ENCODE results near the gene ASF1A. TPM values are rescaled to one million over a fixed set of nuclear protein-coding genes. Genes with fewer than 3 reads are reported as not detected.

ASF1A gene
- polyA plus RNA-seq, 1 donor from 2014 or later: 65.6 TPM

GRCh38 chr6:118877806-118878205 lies 16.1 kb upstream of the ASF1A start:
- Histone ChIP-seq H3K4me2 (ENCODE audit: low read length) (no peak overlapping the region), H3K79me2 (replicated peaks; ENCODE audit: insufficient read depth, low read length) (no peaks in the 10 kb centered on the region), H3K36me3 (ENCODE audit: insufficient read depth, low read length) (no peaks in the 10 kb centered on the region), H4K20me1 (ENCODE audit: insufficient read depth) (no peaks in the 10 kb centered on the region), H3K9me2 (ENCODE audit: insufficient read depth, low read length) (no peaks in the 10 kb centered on the region), H3K9me3 (ENCODE audit: low read length) (no peaks in the 10 kb centered on the region), H3K27me3 (ENCODE audit: insufficient read depth, low read depth, low read length) (no peaks in the 10 kb centered on the region), H3K9ac (ENCODE audit: low read length) (no peak overlapping the region), H3F3A (ENCODE audit: insufficient read depth, low read length, poor library complexity, severe bottlenecking) (no peaks in the 10 kb centered on the region), H3K4me3 (ENCODE audit: low read length) (no peak overlapping the region), H2AFZ (ENCODE audit: low read depth, low read length) (no peak overlapping the region), H3K27ac (ENCODE audit: low read length) (no peak overlapping the region)
- TF ChIP-seq REST (IDR thresholded peaks at IDR 0.05; ENCODE audit: borderline replicate concordance) (no peak), EZH2 (IDR thresholded peaks at IDR 0.05; ENCODE audit: borderline replicate concordance, insufficient read depth, low read length, poor library complexity, severe bottlenecking) (no peak), MXI1 (conservative IDR thresholded peaks at IDR 0.05; ENCODE audit: poor library complexity, severe bottlenecking) (no peak), TAF1 (IDR thresholded peaks at IDR 0.05; ENCODE audit: low read depth) (no peak)

GRCh38 chr6:118881440-118882313 lies 12.3 kb upstream of the ASF1A start:
- H3K27ac ChIP-seq (ENCODE audit: low read length): no peak overlapping the region
- TF ChIP-seq EP300 (conservative IDR thresholded peaks at IDR 0.05; ENCODE audit: poor library complexity, severe bottlenecking) (no peak), MXI1 (conservative IDR thresholded peaks at IDR 0.05; ENCODE audit: poor library complexity, severe bottlenecking) (no peak), POLR2AphosphoS5 (IDR thresholded peaks at IDR 0.05) (no peak), CTCF (IDR thresholded peaks at IDR 0.05; ENCODE audit: poor library complexity, severe bottlenecking) (no peak), REST (IDR thresholded peaks at IDR 0.05; ENCODE audit: borderline replicate concordance) (no peak), TAF1 (IDR thresholded peaks at IDR 0.05; ENCODE audit: low read depth) (no peak), RAD21 (conservative IDR thresholded peaks at IDR 0.05) (no peak), SMC3 (conservative IDR thresholded peaks at IDR 0.05; ENCODE audit: poor library complexity) (no peak), EZH2 (IDR thresholded peaks at IDR 0.05; ENCODE audit: borderline replicate concordance, insufficient read depth, low read length, poor library complexity, severe bottlenecking) (no peak)
- no peaks in the 10 kb centered on the region for H4K20me1 ChIP-seq (ENCODE audit: insufficient read depth)
- H3K36me3 ChIP-seq (ENCODE audit: insufficient read depth, low read length): no peaks in the 10 kb centered on the region
- no peaks in the 10 kb centered on the region for H3K9me2 ChIP-seq (ENCODE audit: insufficient read depth, low read length)
- no peak overlapping the region for H2AFZ ChIP-seq (ENCODE audit: low read depth, low read length)
- H3K27me3 ChIP-seq (ENCODE audit: insufficient read depth, low read depth, low read length): no peaks in the 10 kb centered on the region
- H3K9me3 ChIP-seq (ENCODE audit: low read length): no peaks in the 10 kb centered on the region
- H3K4me2 ChIP-seq (ENCODE audit: low read length): no peak overlapping the region
- H3K79me2 ChIP-seq (replicated peaks; ENCODE audit: insufficient read depth, low read length): no peaks in the 10 kb centered on the region
- H3K4me3 ChIP-seq (ENCODE audit: low read length): no peak overlapping the region
- H3F3A ChIP-seq (ENCODE audit: insufficient read depth, low read length, poor library complexity, severe bottlenecking): no peaks in the 10 kb centered on the region
- H3K9ac ChIP-seq (ENCODE audit: low read length): no peak overlapping the region
